ENCODE data around the gene POLR1E. TPM values are rescaled to one million over a fixed set of nuclear protein-coding genes. Genes with fewer than 3 reads are reported as not detected.

The POLR1E gene
- total and polyA plus RNA-seq, 2 of the 8 experiments (the other 6 are each of a cell fraction or from before 2014, with no cell fraction given): 16.0 to 40.0 TPM

DNA sequence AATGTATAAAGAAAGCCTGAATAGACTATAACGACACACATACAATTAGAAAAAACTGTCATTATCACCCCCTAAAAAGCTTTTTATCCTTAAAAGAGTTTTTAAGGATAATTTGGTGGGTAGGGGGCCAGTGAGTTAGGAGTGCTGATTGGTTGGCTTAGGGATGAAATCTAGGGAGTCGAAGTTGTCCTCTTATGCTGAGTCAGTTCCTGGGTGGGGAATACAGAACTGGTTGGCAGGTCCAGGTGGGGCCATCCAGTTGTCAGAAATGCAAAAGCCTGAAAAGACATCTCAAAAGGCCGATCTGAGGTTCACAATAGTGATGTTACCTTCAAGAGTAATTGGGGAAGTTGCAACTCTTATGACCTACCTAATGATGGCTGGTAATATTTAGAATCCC lies 34.1 kb upstream of the POLR1E start:
- Histone ChIP-seq H3K27ac (ENCODE audit: low read depth, low read length) (no peak overlapping the region), H3K79me2 (ENCODE audit: control insufficient read depth in 1 of 2, insufficient read depth in 2 of 2, low read length in 2 of 2) (peaks cover 3 to 93% of the 10 kb centered on the region in 2 experiments), H3K4me2 (ENCODE audit: insufficient read depth in 1 of 2, low read depth in 2 of 2, low read length in 2 of 2) (no peak overlapping the region), H2BK20ac (ENCODE audit: low read length) (no peak overlapping the region), H2BK15ac (ENCODE audit: low read length) (no peak overlapping the region), H3K79me1 (ENCODE audit: low read depth, low read length) (peaks cover 10% of the 10 kb centered on the region), H3K36me3 (ENCODE audit: control insufficient read depth in 2 of 4, insufficient read depth in 4 of 4, low read length in 3 of 4) (no peaks in the 10 kb centered on the region; a peak in 1 of 8 replicates), H3K9me3 (ENCODE audit: insufficient read depth in 2 of 2, low read depth in 1 of 2, low read length in 1 of 2) (no peaks in the 10 kb centered on the region; a peak in 1 of 4 replicates), H3K14ac (ENCODE audit: insufficient read length) (no peak overlapping the region), H4K5ac (ENCODE audit: insufficient read length, low read depth, low read length) (no peak overlapping the region), H3K4me3 (ENCODE audit: extremely low read depth in 1 of 4, insufficient read depth in 2 of 4, low read depth in 3 of 4, low read length in 4 of 4) (no peak overlapping the region), H4K91ac (replicated peaks; ENCODE audit: insufficient read length, low read length) (no peak overlapping the region), H4K20me1 (replicated peaks in 1 of 2; ENCODE audit: control insufficient read depth in 1 of 2, insufficient read depth in 2 of 2, low read length in 2 of 2) (peaks cover 7 to 28% of the 10 kb centered on the region in 2 experiments), H4K8ac (ENCODE audit: extremely low read depth, insufficient read depth, low read length) (no peak overlapping the region), H2AK5ac (ENCODE audit: low read depth, low read length) (no peak overlapping the region), H3K23ac (ENCODE audit: insufficient read length) (no peak overlapping the region), H3K9ac (replicated peaks in 1 of 4; ENCODE audit: extremely low read depth in 1 of 4, low read depth in 3 of 4, low read length in 3 of 4) (no peak overlapping the region), H2BK120ac (replicated peaks; ENCODE audit: low read depth, low read length) (no peak overlapping the region), H3K23me2 (ENCODE audit: low read depth, low read length) (no peaks in the 10 kb centered on the region), H2BK12ac (ENCODE audit: low read depth, low read length) (no peak overlapping the region), H3K56ac (replicated peaks; ENCODE audit: insufficient read length, low read depth, low read length) (no peak overlapping the region), H2BK5ac (ENCODE audit: low read depth, low read length) (no peak overlapping the region), H3K4ac (replicated peaks; ENCODE audit: insufficient read length, low read depth, low read length) (no peak overlapping the region), H2AFZ (ENCODE audit: low read length) (no peak overlapping the region), H3K18ac (ENCODE audit: extremely low read depth, low read length) (no peak overlapping the region), H3K4me1 (replicated peaks in 1 of 4; ENCODE audit: control insufficient read depth in 3 of 4, insufficient read depth in 4 of 4, low read length in 3 of 4) (peaks cover 0 to 3% (median 1%) of the 10 kb centered on the region in 4 experiments; a peak in 2 of 7 replicates), H3K27me3 (replicated peaks in 1 of 4; ENCODE audit: control insufficient read depth in 3 of 4, extremely low read depth in 1 of 4, insufficient read depth in 3 of 4, low read length in 3 of 4) (no peaks in the 10 kb centered on the region)
- TF ChIP-seq TBP (IDR thresholded peaks at IDR 0.05; ENCODE audit: low read depth, low read length): no peak
- TF ChIP-seq SIX5 (IDR thresholded peaks at IDR 0.05; ENCODE audit: low read depth, low read length): no peak
- TF ChIP-seq TEAD4 (IDR thresholded peaks at IDR 0.05; ENCODE audit: low read depth, low read length): no peak
- no peak for TF ChIP-seq JUN (IDR thresholded peaks at IDR 0.05; ENCODE audit: low read depth, low read length)
- no peak for TF ChIP-seq SRF (IDR thresholded peaks at IDR 0.05; ENCODE audit: low read depth, low read length)
- TF ChIP-seq SAP30 (IDR thresholded peaks at IDR 0.05; ENCODE audit: insufficient read depth, insufficient replicate concordance, low read length): no peak
- TF ChIP-seq KDM5A (IDR thresholded peaks at IDR 0.05; ENCODE audit: low read length): no peak
- no peak for TF ChIP-seq BCL11A (IDR thresholded peaks at IDR 0.05; ENCODE audit: low read depth in 2 of 2, low read length in 2 of 2)
- no peak for TF ChIP-seq TCF12 (IDR thresholded peaks at IDR 0.05; ENCODE audit: low read depth, low read length)
- TF ChIP-seq SP4 (IDR thresholded peaks at IDR 0.05; ENCODE audit: low read length): no peak
- no peak for TF ChIP-seq KDM1A (IDR thresholded peaks at IDR 0.05; ENCODE audit: borderline replicate concordance, low read length)
- POLR2A ChIA-PET (ENCODE audit: partially characterized antibody): interaction anchor here (1.3 to 3.7 kb wide), 3 partner anchors 11 to 18 kb away, joined by 4 to 18 read pairs (median 12); no protein-coding TSS in a partner anchor
- no peak for FAIRE-seq
- CTCF ChIA-PET (ENCODE audit: partially characterized antibody): no interaction called here
- WGBS, 2 experiments (ENCODE audit: extremely low coverage in 1 of 2, insufficient coverage in 1 of 2, insufficient read length in 1 of 2, insufficient replicate concordance in 2 of 2, low coverage in 1 of 2, low lambda C conversion rate in 2 of 2, missing lambda C conversion rate in 1 of 2): 82% methylated on average over 3 of the region's 3 CpGs; no CpG with 5 or more reads in 1 of the 2 experiments
- DNase-seq (ENCODE audit: low read depth in 1 of 2, low spot score in 2 of 2): no peak

Measured in H1 (cell line).